SK-N-SH (cell line): ENCODE results near the gene ASAH2. TPM values are rescaled to one million over a fixed set of nuclear protein-coding genes. Genes with fewer than 3 reads are reported as not detected.

Source experiments
- CTCF ChIA-PET: fragments of 300-600, 350-600 bp; formaldehyde crosslinking; extraction: SDS; loops from one replicate; lab custom pipeline; 2021; lab: Yijun Ruan, JAX
- POLR2A ChIA-PET: fragments of 350-600 bp; sonication (Branson Sonifier 250); formaldehyde crosslinking; extraction: SDS; loops from one replicate; lab custom pipeline; 2020; ENCODE audit warnings: antibody characterized with exemption, inconsistent platforms; lab: Yijun Ruan, JAX
- DNase-seq: peaks from one replicate; pipeline ENCODE4 v3.0.0; 2012
- H2AFZ ChIP-seq: fragments of 200-600 bp; sonication (generic); 2 replicates; pipeline ENCODE4 v1.8.1; 2016; ENCODE audit warnings: antibody characterized with exemption, mild to moderate bottlenecking, low read depth
- H3F3A ChIP-seq: fragments of 200-600 bp; sonication (generic); replicated peaks from 2 replicates; pipeline ENCODE3; 2016; ENCODE audit warnings: antibody characterized with exemption, mild to moderate bottlenecking; ENCODE audit not compliant: insufficient read depth
- H3K27ac ChIP-seq, 2 experiments: fragments of 200-500 bp in 1 of 2; fragments of 200-600 bp in 1 of 2; sonication (Bioruptor generic) in 1 of 2; sonication (generic), shearing (Covaris generic) in 1 of 2; 2 replicates each; pipeline versions ENCODE4 v1.5.1 to v1.6.1; 2014 to 2016; ENCODE audit warnings: low read depth in 2 of 2, inconsistent platforms in 1 of 2, low read length in 1 of 2, mild to moderate bottlenecking in 1 of 2, mixed read lengths in 1 of 2
- H3K27me3 ChIP-seq: fragments of 200-600 bp; sonication (generic), shearing (Covaris generic); 2 replicates; pipeline ENCODE4 v1.6.1; 2016; ENCODE audit warnings: mixed run types; ENCODE audit not compliant: insufficient read depth
- H3K36me3 ChIP-seq, 2 experiments: fragments of 200-500 bp in 1 of 2; fragments of 200-600 bp in 1 of 2; sonication (Bioruptor generic) in 1 of 2; sonication (generic) in 1 of 2; replicated peaks in 1 of 2; 2 replicates each; pipeline versions ENCODE3 to v1.5.1; 2014 to 2016; ENCODE audit warnings: low read length in 1 of 2, mild to moderate bottlenecking in 1 of 2; ENCODE audit not compliant: insufficient read depth in 2 of 2, control insufficient read depth in 1 of 2
- H3K4me1 ChIP-seq, 2 experiments: fragments of 200-500 bp in 1 of 2; fragments of 200-600 bp in 1 of 2; sonication (Bioruptor generic) in 1 of 2; sonication (generic), shearing (Covaris generic) in 1 of 2; 2 replicates each; pipeline versions ENCODE4 v1.5.1 to v1.6.1; 2014 to 2016; ENCODE audit warnings: low read depth in 1 of 2, low read length in 1 of 2, mixed run types in 1 of 2; ENCODE audit not compliant: insufficient read depth in 2 of 2, control insufficient read depth in 1 of 2
- H3K4me2 ChIP-seq: fragments of 200-600 bp; sonication (generic), shearing (Covaris generic); 2 replicates; pipeline ENCODE4 v1.6.1; 2017; ENCODE audit warnings: mixed run types
- H3K4me3 ChIP-seq, 2 experiments: fragments of 200-500 bp in 1 of 2; fragments of 200-600 bp in 1 of 2; sonication (Bioruptor generic) in 1 of 2; sonication (generic), shearing (Covaris generic) in 1 of 2; 2 replicates each; pipeline versions ENCODE4 v1.5.1 to v1.8.1; 2014 to 2016; ENCODE audit warnings: low read depth in 2 of 2, inconsistent platforms in 1 of 2, low read length in 1 of 2, mild to moderate bottlenecking in 1 of 2, mixed read lengths in 1 of 2, moderate library complexity in 1 of 2
- H3K79me2 ChIP-seq: fragments of 200-600 bp; sonication (generic); 2 replicates; pipeline ENCODE4 v1.8.1; 2017; ENCODE audit warnings: mild to moderate bottlenecking; ENCODE audit not compliant: insufficient read depth
- H3K9ac ChIP-seq: fragments of 200-600 bp; sonication (generic); 2 replicates; pipeline ENCODE4 v1.6.1; 2017; ENCODE audit warnings: mixed run types
- H3K9me2 ChIP-seq: fragments of 200-600 bp; sonication (generic); 2 replicates; pipeline ENCODE4 v1.6.1; 2017; ENCODE audit warnings: mixed run types
- H3K9me3 ChIP-seq: fragments of 200-600 bp; sonication (generic); 2 replicates; pipeline ENCODE4 v1.6.1; 2017; ENCODE audit warnings: mixed run types, mild to moderate bottlenecking, moderate library complexity
- H4K20me1 ChIP-seq: fragments of 200-600 bp; sonication (generic); 2 replicates; pipeline ENCODE4 v1.6.1; 2017; ENCODE audit warnings: mild to moderate bottlenecking, mixed run types; ENCODE audit not compliant: insufficient read depth
- CHD2 ChIP-seq: fragments of 150-350 bp; IDR thresholded peaks from 2 replicates; pipeline ENCODE4 v1.6.1; 2018; ENCODE audit warnings: low read length; ENCODE audit not compliant: partially characterized antibody
- CTCF ChIP-seq: fragments of 200-600 bp; sonication (generic); IDR thresholded peaks from 2 replicates; pipeline ENCODE4 v1.6.1; 2017; ENCODE audit warnings: antibody characterized with exemption, mild to moderate bottlenecking, moderate library complexity
- FOXJ3 ChIP-seq: sonication (generic); formaldehyde crosslinking; IDR thresholded peaks from 2 replicates; pipeline ENCODE4 v1.5.1; 2020; ENCODE audit warnings: mild to moderate bottlenecking, missing genetic modification reagents
- FOXM1 ChIP-seq: IDR thresholded peaks from 2 replicates; pipeline ENCODE4 v1.4.0; 2012; ENCODE audit warnings: low read depth, mild to moderate bottlenecking
- GABPA ChIP-seq: IDR thresholded peaks from 2 replicates; pipeline ENCODE4 v1.4.0; 2012; ENCODE audit warnings: low read depth, mild to moderate bottlenecking
- JUND ChIP-seq: IDR thresholded peaks from 2 replicates; pipeline ENCODE4 v1.4.0; 2012
- MAX ChIP-seq: IDR thresholded peaks from 2 replicates; pipeline ENCODE4 v1.4.0; 2012; ENCODE audit warnings: low read depth
- MEF2A ChIP-seq: IDR thresholded peaks from 2 replicates; pipeline ENCODE4 v1.4.0; 2012; ENCODE audit warnings: low read depth, borderline replicate concordance
- RAD21 ChIP-seq: IDR thresholded peaks from 2 replicates; pipeline ENCODE4 v1.6.1; 2012; ENCODE audit warnings: mild to moderate bottlenecking, low read length
- RCOR1 ChIP-seq: fragments of 150-350 bp; IDR thresholded peaks from 2 replicates; pipeline ENCODE4 v1.6.1; 2017; ENCODE audit warnings: antibody characterized with exemption, low read length
- RFX5 ChIP-seq: IDR thresholded peaks from 2 replicates; pipeline ENCODE4 v1.6.1; 2012; ENCODE audit warnings: mild to moderate bottlenecking, improper control_type of control experiment, low read length
- RXRA ChIP-seq: IDR thresholded peaks from 2 replicates; pipeline ENCODE4 v1.4.0; 2012; ENCODE audit warnings: low read depth, mild to moderate bottlenecking, borderline replicate concordance
- SMC3 ChIP-seq: IDR thresholded peaks from 2 replicates; pipeline ENCODE4 v1.6.1; 2012; ENCODE audit warnings: low read depth, low read length, improper control_type of control experiment
- TAF1 ChIP-seq: IDR thresholded peaks from 2 replicates; pipeline ENCODE4 v1.6.1; 2012; ENCODE audit warnings: low read depth, mild to moderate bottlenecking, low read length, moderate library complexity, borderline replicate concordance
- TCF12 ChIP-seq: IDR thresholded peaks from 2 replicates; pipeline ENCODE4 v1.4.0; 2012
- TEAD4 ChIP-seq: IDR thresholded peaks from 2 replicates; pipeline ENCODE4 v1.4.0; 2012; ENCODE audit warnings: mild to moderate bottlenecking, borderline replicate concordance; ENCODE audit not compliant: insufficient read depth
- USF1 ChIP-seq: IDR thresholded peaks from 2 replicates; pipeline ENCODE4 v1.4.0; 2012; ENCODE audit warnings: low read depth, borderline replicate concordance
- YY1 ChIP-seq: IDR thresholded peaks from 2 replicates; pipeline ENCODE4 v1.4.0; 2012; ENCODE audit warnings: low read depth, mild to moderate bottlenecking
- WGBS: methylation state at CpG from one replicate; pipeline ENCODE4 v1.1.6; 2017; ENCODE audit warnings: low lambda C conversion rate; 5-methylcytosine and 5-hydroxymethylcytosine counted together
- polyA plus RNA-seq, 3 experiments: library from polyadenylated mRNA; depleted of rRNA; stranded (reverse); fragments of >200 nt; gene quantifications; 2 replicates each; pipeline ENCODE4 v1.2.3, GENCODE V29; 2012
- TF ChIP-seq, protein P1 (sequence below): fragments of 150-350 bp; IDR thresholded peaks from 2 replicates; pipeline ENCODE4 v1.6.1; 2017; ENCODE audit warnings: antibody characterized with exemption, low read length, low read depth, borderline replicate concordance
- TF ChIP-seq, protein P2 (sequence below): fragments of 150-350 bp; IDR thresholded peaks from 2 replicates; pipeline ENCODE4 v1.6.1; 2016; ENCODE audit warnings: mild to moderate bottlenecking, low read depth, low read length

ASAH2 gene
- polyA plus RNA-seq, 1 of the 3 experiments (the other 2 are of a cell fraction): 1.8 TPM

DNA sequence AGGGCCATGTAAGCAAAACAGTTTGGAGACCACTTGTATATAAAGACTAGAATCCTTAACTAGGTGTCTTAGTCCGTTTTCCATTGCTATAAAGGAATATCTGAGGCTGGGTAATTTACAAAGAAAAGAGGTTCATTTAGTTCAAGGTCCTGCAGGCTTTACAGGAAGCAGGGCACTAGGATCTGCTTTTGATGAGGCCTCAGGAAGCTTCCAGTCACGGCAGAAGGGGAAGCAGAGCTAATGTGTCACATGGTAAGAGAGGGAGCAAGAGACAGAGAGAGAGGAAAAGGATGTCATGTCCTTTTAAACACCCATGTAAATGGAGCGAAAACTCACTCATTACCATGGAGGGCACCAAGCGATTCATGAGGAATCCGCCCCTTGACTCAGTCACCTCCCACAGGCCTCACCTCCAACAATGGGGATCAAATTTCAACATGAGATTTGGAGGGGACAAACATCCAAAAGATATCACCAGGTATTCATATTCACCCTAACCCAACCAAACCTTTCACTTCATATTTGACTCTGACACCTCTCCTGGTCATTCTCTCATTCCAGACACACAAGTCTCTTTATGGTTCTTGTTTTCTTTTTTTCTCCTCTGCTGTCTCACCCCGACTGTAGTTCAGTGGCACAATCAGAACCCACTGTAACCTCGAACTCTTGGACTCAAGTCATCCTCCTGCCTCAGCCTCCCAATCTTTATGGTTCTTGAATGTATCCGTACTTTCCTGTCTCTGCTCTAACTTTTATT lies 30.1 kb upstream of the ASAH2 start:
- CTCF ChIA-PET: no interaction called here
- WGBS: 43% methylated on average over 8 of the region's 8 CpGs

GRCh38 chr10:50280049-50280841 lies 28.9 kb upstream of the ASAH2 start:
- H3K36me3 ChIP-seq: no peaks in the 10 kb centered on the region
- H3K4me3 ChIP-seq: no peak overlapping the region
- no peaks in the 10 kb centered on the region for H3F3A ChIP-seq
- no peak overlapping the region for H2AFZ ChIP-seq
- H3K27ac ChIP-seq: no peak overlapping the region
- no peaks in the 10 kb centered on the region for H3K9me3 ChIP-seq
- ChIA-PET CTCF (no interaction called here), POLR2A (no interaction called here)
- 28% methylated on average over 5 of the region's 5 CpGs for WGBS
- H3K9me2 ChIP-seq: no peaks in the 10 kb centered on the region
- H3K27me3 ChIP-seq: no peaks in the 10 kb centered on the region
- no peaks in the 10 kb centered on the region for H4K20me1 ChIP-seq
- H3K4me2 ChIP-seq: no peak overlapping the region
- H3K4me1 ChIP-seq: no peaks in the 10 kb centered on the region
- DNase-seq: no peak
- H3K9ac ChIP-seq: no peak overlapping the region
- no peaks in the 10 kb centered on the region for H3K79me2 ChIP-seq
- TF ChIP-seq, protein P1, sequence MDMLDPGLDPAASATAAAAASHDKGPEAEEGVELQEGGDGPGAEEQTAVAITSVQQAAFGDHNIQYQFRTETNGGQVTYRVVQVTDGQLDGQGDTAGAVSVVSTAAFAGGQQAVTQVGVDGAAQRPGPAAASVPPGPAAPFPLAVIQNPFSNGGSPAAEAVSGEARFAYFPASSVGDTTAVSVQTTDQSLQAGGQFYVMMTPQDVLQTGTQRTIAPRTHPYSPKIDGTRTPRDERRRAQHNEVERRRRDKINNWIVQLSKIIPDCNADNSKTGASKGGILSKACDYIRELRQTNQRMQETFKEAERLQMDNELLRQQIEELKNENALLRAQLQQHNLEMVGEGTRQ: no peak
- TF ChIP-seq TEAD4 (no peak), FOXM1 (no peak), GABPA (no peak), CTCF (no peak), RFX5 (no peak), RCOR1 (no peak), RXRA (no peak), FOXJ3 (no peak), SMC3 (no peak), RAD21 (no peak), JUND (no peak), CHD2 (no peak), USF1 (no peak), TCF12 (no peak), MAX (no peak), MEF2A (no peak)
- TF ChIP-seq, protein P2, sequence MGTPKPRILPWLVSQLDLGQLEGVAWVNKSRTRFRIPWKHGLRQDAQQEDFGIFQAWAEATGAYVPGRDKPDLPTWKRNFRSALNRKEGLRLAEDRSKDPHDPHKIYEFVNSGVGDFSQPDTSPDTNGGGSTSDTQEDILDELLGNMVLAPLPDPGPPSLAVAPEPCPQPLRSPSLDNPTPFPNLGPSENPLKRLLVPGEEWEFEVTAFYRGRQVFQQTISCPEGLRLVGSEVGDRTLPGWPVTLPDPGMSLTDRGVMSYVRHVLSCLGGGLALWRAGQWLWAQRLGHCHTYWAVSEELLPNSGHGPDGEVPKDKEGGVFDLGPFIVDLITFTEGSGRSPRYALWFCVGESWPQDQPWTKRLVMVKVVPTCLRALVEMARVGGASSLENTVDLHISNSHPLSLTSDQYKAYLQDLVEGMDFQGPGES: no peak

More for the DNA sequence above, 30.1 kb upstream of the ASAH2 start:
- no peaks in the 10 kb centered on the region for H3F3A ChIP-seq
- H3K9me3 ChIP-seq: no peaks in the 10 kb centered on the region
- POLR2A ChIA-PET: no interaction called here
- no peak overlapping the region for H2AFZ ChIP-seq
- H3K4me3 ChIP-seq: no peak overlapping the region
- H3K4me1 ChIP-seq: no peaks in the 10 kb centered on the region
- TF ChIP-seq YY1 (no peak), GABPA (no peak), TEAD4 (no peak), RAD21 (no peak), TAF1 (no peak)
- TF ChIP-seq, all 33 proteins: peak for 0
- no peaks in the 10 kb centered on the region for H3K9me2 ChIP-seq
- no peak overlapping the region for H3K9ac ChIP-seq
- no peaks in the 10 kb centered on the region for H4K20me1 ChIP-seq
- H3K79me2 ChIP-seq: no peaks in the 10 kb centered on the region
- H3K4me2 ChIP-seq: no peak overlapping the region
- DNase-seq: no peak
- H3K36me3 ChIP-seq: no peaks in the 10 kb centered on the region
- no peaks in the 10 kb centered on the region for H3K27me3 ChIP-seq
- no peak overlapping the region for H3K27ac ChIP-seq
